GM10266 (cell line): ENCODE measurements around the gene ABCB8.
"Not testable (repeated sequence)": the region's sequence is repeated elsewhere in the genome, so short reads cannot be mapped to it uniquely, and the experiment has no call there.

ENCODE experiments used
- DNase-seq: peaks from one replicate; pipeline ENCODE4 v3.0.0; 2012; ENCODE audit errors: extremely low spot score
- TF ChIP-seq, protein P1 (sequence below): IDR thresholded peaks from 2 replicates; pipeline ENCODE4 v1.5.1; 2012; ENCODE audit warnings: mild to moderate bottlenecking, low read depth; ENCODE audit not compliant: control insufficient read depth, insufficient read depth; ENCODE audit errors: missing control alignments

The ABCB8 gene

DNA sequence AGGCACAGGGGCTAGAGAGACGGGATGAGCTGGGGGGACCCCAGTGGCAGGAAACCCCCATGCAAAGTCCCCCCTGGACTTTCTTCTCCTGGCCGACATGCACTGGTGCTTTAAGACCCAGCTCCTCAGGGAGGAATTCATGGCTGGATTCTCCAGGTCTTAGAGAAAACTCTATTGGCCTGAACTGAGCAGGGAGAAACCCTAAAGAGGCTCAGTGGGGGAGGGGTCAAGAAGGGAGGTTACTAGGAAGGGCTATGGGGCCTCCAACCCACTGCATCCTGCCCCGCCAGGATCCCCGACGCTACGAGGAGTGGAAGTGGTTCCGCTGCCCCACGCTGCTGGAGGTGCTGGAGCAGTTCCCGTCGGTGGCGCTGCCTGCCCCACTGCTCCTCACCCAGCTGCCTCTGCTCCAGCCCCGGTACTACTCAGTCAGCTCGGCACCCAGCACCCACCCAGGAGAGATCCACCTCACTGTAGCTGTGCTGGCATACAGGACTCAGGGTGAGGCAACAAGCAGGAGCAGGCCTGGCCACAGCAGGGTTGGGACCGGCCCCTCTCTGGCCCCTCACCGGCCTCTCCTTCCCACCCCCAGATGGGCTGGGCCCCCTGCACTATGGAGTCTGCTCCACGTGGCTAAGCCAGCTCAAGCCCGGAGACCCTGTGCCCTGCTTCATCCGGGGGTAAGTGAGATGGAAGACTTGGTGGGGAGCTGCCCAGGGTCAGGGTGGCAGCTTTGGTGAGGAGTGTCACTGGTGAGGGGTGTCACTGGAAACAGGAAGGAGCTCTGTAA is 17.7 kb upstream of the ABCB8 start:
- TF ChIP-seq, protein P1, sequence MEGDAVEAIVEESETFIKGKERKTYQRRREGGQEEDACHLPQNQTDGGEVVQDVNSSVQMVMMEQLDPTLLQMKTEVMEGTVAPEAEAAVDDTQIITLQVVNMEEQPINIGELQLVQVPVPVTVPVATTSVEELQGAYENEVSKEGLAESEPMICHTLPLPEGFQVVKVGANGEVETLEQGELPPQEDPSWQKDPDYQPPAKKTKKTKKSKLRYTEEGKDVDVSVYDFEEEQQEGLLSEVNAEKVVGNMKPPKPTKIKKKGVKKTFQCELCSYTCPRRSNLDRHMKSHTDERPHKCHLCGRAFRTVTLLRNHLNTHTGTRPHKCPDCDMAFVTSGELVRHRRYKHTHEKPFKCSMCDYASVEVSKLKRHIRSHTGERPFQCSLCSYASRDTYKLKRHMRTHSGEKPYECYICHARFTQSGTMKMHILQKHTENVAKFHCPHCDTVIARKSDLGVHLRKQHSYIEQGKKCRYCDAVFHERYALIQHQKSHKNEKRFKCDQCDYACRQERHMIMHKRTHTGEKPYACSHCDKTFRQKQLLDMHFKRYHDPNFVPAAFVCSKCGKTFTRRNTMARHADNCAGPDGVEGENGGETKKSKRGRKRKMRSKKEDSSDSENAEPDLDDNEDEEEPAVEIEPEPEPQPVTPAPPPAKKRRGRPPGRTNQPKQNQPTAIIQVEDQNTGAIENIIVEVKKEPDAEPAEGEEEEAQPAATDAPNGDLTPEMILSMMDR = no peak
- no peak for DNase-seq

- DNase-seq = no peak
- TF ChIP-seq, protein P1 = no peak
Measured at GRCh38 chr7:151011097-151011409, 17.2 kb upstream of the ABCB8 start.

- not testable (repeated sequence) for DNase-seq
Measured at GRCh38 chr7:151011616-151012015, 16.6 kb upstream of the ABCB8 start.

DNA sequence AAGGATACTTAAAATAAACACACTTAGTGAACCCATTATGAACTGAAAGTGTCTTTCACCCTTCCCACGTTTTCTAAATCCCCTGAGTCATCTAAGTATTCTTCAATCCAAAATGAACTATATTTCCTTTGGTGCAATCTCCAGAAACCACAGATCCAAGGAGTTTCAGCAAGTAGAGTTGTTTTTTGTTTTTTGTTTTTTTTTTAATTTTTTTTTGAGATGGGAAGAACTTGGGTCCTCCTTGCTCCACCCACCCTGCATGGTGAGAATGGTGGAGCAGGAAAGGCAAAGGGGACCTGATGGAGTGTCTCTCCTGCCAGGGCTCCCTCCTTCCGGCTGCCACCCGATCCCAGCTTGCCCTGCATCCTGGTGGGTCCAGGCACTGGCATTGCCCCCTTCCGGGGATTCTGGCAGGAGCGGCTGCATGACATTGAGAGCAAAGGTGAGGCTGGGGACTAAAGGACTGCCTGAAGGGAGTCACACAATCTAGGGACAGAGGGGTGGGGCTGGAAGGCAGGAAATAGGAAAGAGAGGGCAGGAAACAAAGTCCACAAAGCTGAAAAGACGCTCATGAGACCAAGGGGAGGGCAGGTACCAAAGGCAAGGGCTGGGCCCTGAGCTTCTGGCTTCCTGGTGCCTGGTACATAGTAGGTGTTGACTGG is 16.1 kb upstream of the ABCB8 start:
- TF ChIP-seq, protein P1 = no peak
- DNase-seq = no peak

DNA sequence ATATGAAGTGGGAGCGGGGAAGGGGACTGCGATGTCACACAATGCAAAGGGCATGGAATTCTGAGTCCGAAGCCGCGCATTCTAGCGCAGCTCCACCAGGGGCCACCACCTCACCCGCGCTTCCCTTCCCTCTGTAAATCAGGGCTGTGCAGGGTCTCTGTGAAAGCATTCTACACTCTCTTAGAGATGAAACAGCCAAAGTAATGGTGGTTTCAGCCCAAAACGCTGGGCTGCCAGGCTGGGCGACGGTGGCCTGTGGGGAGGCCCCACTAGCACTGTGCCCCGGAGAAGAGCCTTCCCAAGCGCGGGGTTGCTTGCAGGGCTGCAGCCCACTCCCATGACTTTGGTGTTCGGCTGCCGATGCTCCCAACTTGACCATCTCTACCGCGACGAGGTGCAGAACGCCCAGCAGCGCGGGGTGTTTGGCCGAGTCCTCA is 15.3 kb upstream of the ABCB8 start:
- peak; percentile 65 for DNase-seq
- TF ChIP-seq, protein P1 = peak; percentile 47

- DNase-seq = no peak
- TF ChIP-seq, protein P1 = no peak
Measured at GRCh38 chr7:151013356-151013732, 14.9 kb upstream of the ABCB8 start.

GRCh38 chr7:151013733-151014497 is 14.3 kb upstream of the ABCB8 start:
- TF ChIP-seq, protein P1 = peak; percentile 7
- peak; percentile 88 for DNase-seq
